MM.1S (cell line): ENCODE data around the gene MIF.

Experiments used
- DNase-seq: peaks from one replicate; pipeline ENCODE4 v3.0.0-alpha.2; 2015
- H2AFZ ChIP-seq: fragments of 300-600 bp; sonication (generic); 2 replicates; pipeline ENCODE4 v1.6.0; 2016; ENCODE audit warnings: antibody characterized with exemption, low read length
- H3F3A ChIP-seq: fragments of 300-600 bp; sonication (generic); 2 replicates; pipeline ENCODE4 v1.6.1; 2016; ENCODE audit warnings: mild to moderate bottlenecking, antibody characterized with exemption, low read length, moderate library complexity, mixed read lengths; ENCODE audit not compliant: insufficient read depth
- H3K27ac ChIP-seq: fragments of 300-600 bp; sonication (generic); 2 replicates; pipeline ENCODE4 v1.5.1; 2016; ENCODE audit warnings: mild to moderate bottlenecking, low read length
- H3K27me3 ChIP-seq: fragments of 300-600 bp; sonication (generic); replicated peaks from 2 replicates; pipeline ENCODE4 v1.6.0; 2016; ENCODE audit warnings: low read length; ENCODE audit not compliant: insufficient read depth
- H3K36me3 ChIP-seq: fragments of 300-600 bp; sonication (generic); replicated peaks from 2 replicates; pipeline ENCODE4 v1.6.1; 2016; ENCODE audit warnings: mild to moderate bottlenecking, low read length, mixed read lengths; ENCODE audit not compliant: insufficient read depth
- H3K4me1 ChIP-seq: fragments of 300-600 bp; sonication (generic); 2 replicates; pipeline ENCODE4 v1.6.1; 2016; ENCODE audit warnings: low read length, mixed read lengths
- H3K4me2 ChIP-seq: fragments of 300-600 bp; sonication (generic); 2 replicates; pipeline ENCODE4 v1.6.0; 2016; ENCODE audit warnings: low read depth, low read length
- H3K4me3 ChIP-seq: fragments of 300-600 bp; sonication (generic); 2 replicates; pipeline ENCODE4 v1.5.1; 2016; ENCODE audit warnings: low read length, mixed read lengths
- H3K79me2 ChIP-seq: fragments of 300-600 bp; sonication (generic); 2 replicates; pipeline ENCODE4 v1.6.1; 2016; ENCODE audit warnings: mixed run types, low read length, mixed read lengths
- H3K9ac ChIP-seq: fragments of 300-600 bp; sonication (generic); 2 replicates; pipeline ENCODE4 v1.6.1; 2016; ENCODE audit warnings: low read length, mixed read lengths
- H3K9me2 ChIP-seq: fragments of 300-600 bp; sonication (generic); replicated peaks from 2 replicates; pipeline ENCODE4 v1.6.1; 2016; ENCODE audit warnings: mild to moderate bottlenecking, low read length, mixed read lengths; ENCODE audit not compliant: insufficient read depth
- H3K9me3 ChIP-seq: fragments of 300-600 bp; sonication (generic); replicated peaks from 2 replicates; pipeline ENCODE4 v1.6.1; 2016; ENCODE audit warnings: mild to moderate bottlenecking, low read length, mixed read lengths; ENCODE audit not compliant: insufficient read depth
- H4K20me1 ChIP-seq: fragments of 300-600 bp; sonication (generic); 2 replicates; pipeline ENCODE4 v1.6.1; 2016; ENCODE audit warnings: mild to moderate bottlenecking, low read length, moderate library complexity, mixed read lengths; ENCODE audit not compliant: insufficient read depth
- EZH2 ChIP-seq: fragments of 300-600 bp; sonication (generic); optimal IDR thresholded peaks from 2 replicates; pipeline ENCODE3; 2017; ENCODE audit warnings: low read depth, mild to moderate bottlenecking, antibody characterized with exemption, low read length, mixed read lengths
- EZH2phosphoT487 ChIP-seq: fragments of 300-600 bp; sonication (generic); IDR thresholded peaks from 2 replicates; pipeline ENCODE4 v1.6.1; 2018; ENCODE audit warnings: antibody characterized with exemption, low read length
- TF ChIP-seq, protein P1 (sequence below): fragments of 300-600 bp; sonication (generic); IDR thresholded peaks from 2 replicates; pipeline ENCODE4 v1.5.1; 2016; ENCODE audit warnings: antibody characterized with exemption, low read length, mixed read lengths

Gene MIF

DNA sequence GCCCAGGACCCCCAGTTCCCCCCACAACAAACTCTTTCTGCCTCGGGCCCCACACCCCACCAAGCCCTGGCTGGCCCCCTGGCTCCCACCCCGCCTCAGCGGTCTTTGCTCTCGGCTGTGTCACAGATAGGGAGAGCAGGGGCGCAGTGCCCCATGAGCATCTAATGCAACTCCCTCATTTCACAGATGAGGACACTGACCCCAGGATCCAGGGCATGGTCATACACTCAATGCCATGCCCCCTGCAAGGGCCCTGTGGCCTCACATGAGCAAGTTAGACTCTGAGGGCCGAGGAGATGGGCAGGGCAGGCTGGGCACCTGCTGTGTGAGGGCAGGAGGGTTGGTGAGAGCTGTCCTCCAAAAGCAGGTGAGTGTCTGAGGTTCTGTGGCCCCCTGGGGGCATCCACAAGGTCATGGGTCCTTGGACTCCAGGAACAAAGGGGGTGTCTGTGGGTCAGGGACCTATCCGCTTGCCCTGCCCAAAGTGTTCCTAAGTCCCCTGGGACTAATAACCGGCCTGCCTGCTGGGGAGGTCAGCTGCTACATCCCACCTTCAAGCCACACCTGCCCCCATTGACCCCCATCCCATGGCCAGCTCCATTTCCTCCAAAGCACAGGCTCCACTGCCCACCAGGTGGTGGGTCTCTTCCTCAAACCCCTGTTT is 2.5 kb downstream of the MIF start:
- Histone ChIP-seq H3K79me2 (peaks cover 27% of the 10 kb centered on the region), H3K4me3 (no peak overlapping the region), H3K9ac (no peak overlapping the region), H3K27me3 (no peaks in the 10 kb centered on the region), H3K27ac (no peak overlapping the region), H3K4me2 (no peak overlapping the region), H3K9me2 (no peaks in the 10 kb centered on the region), H3F3A (peaks cover 29% of the 10 kb centered on the region), H3K9me3 (no peaks in the 10 kb centered on the region), H3K4me1 (peaks cover 9% of the 10 kb centered on the region), H4K20me1 (peaks cover 8% of the 10 kb centered on the region; the same call in 1 of the 2 replicates), H2AFZ (no peak overlapping the region), H3K36me3 (peaks cover 7% of the 10 kb centered on the region; the same call in 1 of the 2 replicates)
- no peak for DNase-seq
- TF ChIP-seq, protein P1, sequence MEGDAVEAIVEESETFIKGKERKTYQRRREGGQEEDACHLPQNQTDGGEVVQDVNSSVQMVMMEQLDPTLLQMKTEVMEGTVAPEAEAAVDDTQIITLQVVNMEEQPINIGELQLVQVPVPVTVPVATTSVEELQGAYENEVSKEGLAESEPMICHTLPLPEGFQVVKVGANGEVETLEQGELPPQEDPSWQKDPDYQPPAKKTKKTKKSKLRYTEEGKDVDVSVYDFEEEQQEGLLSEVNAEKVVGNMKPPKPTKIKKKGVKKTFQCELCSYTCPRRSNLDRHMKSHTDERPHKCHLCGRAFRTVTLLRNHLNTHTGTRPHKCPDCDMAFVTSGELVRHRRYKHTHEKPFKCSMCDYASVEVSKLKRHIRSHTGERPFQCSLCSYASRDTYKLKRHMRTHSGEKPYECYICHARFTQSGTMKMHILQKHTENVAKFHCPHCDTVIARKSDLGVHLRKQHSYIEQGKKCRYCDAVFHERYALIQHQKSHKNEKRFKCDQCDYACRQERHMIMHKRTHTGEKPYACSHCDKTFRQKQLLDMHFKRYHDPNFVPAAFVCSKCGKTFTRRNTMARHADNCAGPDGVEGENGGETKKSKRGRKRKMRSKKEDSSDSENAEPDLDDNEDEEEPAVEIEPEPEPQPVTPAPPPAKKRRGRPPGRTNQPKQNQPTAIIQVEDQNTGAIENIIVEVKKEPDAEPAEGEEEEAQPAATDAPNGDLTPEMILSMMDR, result no peak
- no peak for TF ChIP-seq EZH2phosphoT487

DNA sequence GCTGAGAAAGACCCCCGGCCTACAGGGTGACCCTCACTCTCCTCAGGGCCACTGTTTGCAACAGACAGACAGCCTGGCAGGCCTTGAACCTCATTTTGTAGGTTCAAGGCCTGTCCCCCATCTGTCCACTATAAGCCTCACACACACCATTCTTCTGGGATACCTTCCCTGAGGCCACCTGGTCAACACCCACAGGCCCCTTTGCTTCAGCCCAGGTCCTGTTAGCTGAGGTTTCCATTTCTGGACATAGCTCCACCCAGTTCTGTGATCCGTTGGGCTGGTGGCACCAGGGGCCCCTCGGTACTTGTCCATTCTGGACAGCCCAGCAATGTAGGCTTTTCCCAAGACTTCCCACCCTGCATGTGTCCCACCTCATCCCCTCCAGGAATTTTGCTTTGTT is 3.1 kb downstream of the MIF start:
- Histone ChIP-seq H3F3A (peaks cover 29% of the 10 kb centered on the region), H3K36me3 (peaks cover 7% of the 10 kb centered on the region; the same call in 1 of the 2 replicates), H2AFZ (no peak overlapping the region), H3K4me1 (peaks cover 9% of the 10 kb centered on the region), H4K20me1 (peaks cover 8% of the 10 kb centered on the region; the same call in 1 of the 2 replicates), H3K79me2 (peaks cover 27% of the 10 kb centered on the region), H3K4me3 (no peak overlapping the region), H3K9ac (no peak overlapping the region), H3K4me2 (no peak overlapping the region), H3K27me3 (no peaks in the 10 kb centered on the region), H3K9me3 (no peaks in the 10 kb centered on the region), H3K27ac (no peak overlapping the region), H3K9me2 (no peaks in the 10 kb centered on the region)
- no peak for DNase-seq
- TF ChIP-seq EZH2 (no peak), EZH2phosphoT487 (no peak)
- TF ChIP-seq, protein P1, result no peak

DNA sequence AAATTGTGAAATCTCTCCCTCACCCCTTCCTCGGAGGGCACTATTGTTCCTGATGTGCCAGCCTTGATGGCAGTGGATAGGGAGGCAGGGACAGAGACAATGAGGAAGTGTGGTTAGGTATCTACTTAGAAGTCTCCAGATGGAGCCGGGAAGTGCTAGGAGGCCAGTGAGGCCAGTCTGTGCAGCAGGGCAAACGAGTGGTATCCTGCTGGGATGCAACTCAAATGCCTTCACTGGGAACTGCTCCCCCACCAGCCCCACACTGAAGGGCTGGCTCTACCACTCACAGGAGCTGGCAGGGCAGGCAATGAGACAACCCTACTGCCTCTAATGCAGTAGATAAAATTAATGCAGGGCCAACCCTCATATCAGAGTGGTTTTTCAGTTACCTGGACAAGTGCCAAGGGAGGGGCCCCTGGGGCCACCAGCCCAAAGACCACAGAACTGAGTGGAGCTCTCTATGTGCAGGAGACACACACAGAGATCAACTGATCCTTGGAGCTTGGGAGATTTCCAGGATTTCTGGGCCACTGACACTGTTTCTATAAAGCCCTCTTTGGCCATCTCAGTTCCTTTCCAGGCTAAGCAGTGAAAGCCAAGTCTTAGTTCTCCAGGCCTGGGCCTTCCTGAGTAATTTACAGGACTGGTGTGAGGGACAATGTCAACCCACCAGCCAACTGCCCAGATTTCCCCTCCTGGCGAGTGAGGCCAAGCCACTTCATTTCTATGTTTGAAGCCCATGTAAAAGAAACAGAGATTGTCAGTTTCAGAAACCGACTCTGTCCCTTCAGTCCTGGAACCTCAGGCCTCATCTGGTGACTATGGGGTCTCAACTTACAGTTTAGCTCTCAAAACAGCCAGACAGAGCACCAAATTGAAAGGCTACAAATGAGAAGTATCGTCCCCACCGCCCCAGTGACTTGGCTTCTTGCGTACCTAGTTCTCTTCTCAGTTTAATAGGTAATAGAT is 4.1 kb downstream of the MIF start:
- no peak overlapping the region for H3K4me2 ChIP-seq
- no peak overlapping the region for H3K4me3 ChIP-seq
- no peak for DNase-seq
- H3K27ac ChIP-seq, result no peak overlapping the region
- H3K79me2 ChIP-seq, result peaks cover 27% of the 10 kb centered on the region
- H4K20me1 ChIP-seq, result peaks cover 8% of the 10 kb centered on the region; the same call in 1 of the 2 replicates
- no peak overlapping the region for H2AFZ ChIP-seq
- no peaks in the 10 kb centered on the region for H3K9me3 ChIP-seq
- no peaks in the 10 kb centered on the region for H3K9me2 ChIP-seq
- no peaks in the 10 kb centered on the region for H3K27me3 ChIP-seq
- peaks cover 4% of the 10 kb centered on the region for H3K4me1 ChIP-seq
- peaks cover 29% of the 10 kb centered on the region for H3F3A ChIP-seq
- TF ChIP-seq EZH2phosphoT487 (no peak), EZH2 (no peak)
- TF ChIP-seq, protein P1, result no peak
- H3K9ac ChIP-seq, result no peak overlapping the region
- peaks cover 7% of the 10 kb centered on the region; the same call in 1 of the 2 replicates for H3K36me3 ChIP-seq
